DND-41 (cell line): ENCODE data around the gene TAS2R41.

Experiments used
- ATAC-seq: fragments of 200-7000 bp; cut with Tn5 transposase; 3 replicates; pipeline ENCODE4 v1.9.1; 2021; ENCODE audit warnings: low read depth; ENCODE audit not compliant: insufficient read depth
- DNase-seq: peaks from one replicate; pipeline ENCODE4 v3.0.0-alpha.2; 2020
- H2AFZ ChIP-seq: 2 replicates; pipeline ENCODE4 v1.6.0; 2012; ENCODE audit warnings: low read depth, low read length
- H3K27ac ChIP-seq: 2 replicates; pipeline ENCODE4 v1.5.1; 2012; ENCODE audit warnings: low read length, inconsistent platforms
- H3K27me3 ChIP-seq: fragments of 200-600 bp; sonication (generic); 2 replicates; pipeline ENCODE4 v1.6.0; 2012; ENCODE audit warnings: low read length, mild to moderate bottlenecking, inconsistent platforms; ENCODE audit not compliant: insufficient read depth, poor library complexity
- H3K36me3 ChIP-seq: 2 replicates; pipeline ENCODE4 v1.5.1; 2012; ENCODE audit warnings: low read length, inconsistent platforms; ENCODE audit not compliant: insufficient read depth
- H3K4me1 ChIP-seq: 2 replicates; pipeline ENCODE4 v1.5.1; 2012; ENCODE audit warnings: mild to moderate bottlenecking, low read length; ENCODE audit not compliant: insufficient read depth
- H3K4me2 ChIP-seq: 2 replicates; pipeline ENCODE4 v1.6.0; 2012; ENCODE audit warnings: mild to moderate bottlenecking, moderate library complexity, low read length, inconsistent platforms; ENCODE audit not compliant: insufficient read depth
- H3K4me3 ChIP-seq, 2 experiments: fragments of 200-600 bp in 1 of 2; shearing (Covaris generic) in 1 of 2; 2 replicates each; pipeline ENCODE4 v1.5.1; 2012 to 2016; ENCODE audit warnings: inconsistent platforms in 2 of 2, low read length in 2 of 2, mild to moderate bottlenecking in 2 of 2, low read depth in 1 of 2, moderate library complexity in 1 of 2
- H3K79me2 ChIP-seq: 2 replicates; pipeline ENCODE4 v1.6.0; 2012; ENCODE audit warnings: low read length, inconsistent platforms; ENCODE audit not compliant: insufficient read depth
- H3K9ac ChIP-seq: 2 replicates; pipeline ENCODE4 v1.6.0; 2012; ENCODE audit warnings: low read depth, mild to moderate bottlenecking, inconsistent platforms, low read length, moderate library complexity
- H3K9me3 ChIP-seq: 2 replicates; pipeline ENCODE4 v1.5.1; 2012; ENCODE audit warnings: low read length, moderate library complexity, mild to moderate bottlenecking, inconsistent platforms; ENCODE audit not compliant: insufficient read depth, severe bottlenecking
- H4K20me1 ChIP-seq: 2 replicates; pipeline ENCODE4 v1.6.0; 2012; ENCODE audit warnings: low read length; ENCODE audit not compliant: insufficient read depth
- EZH2 ChIP-seq: IDR thresholded peaks from 3 replicates; pipeline ENCODE4 v1.6.1; 2012; ENCODE audit warnings: borderline replicate concordance, low read depth, mild to moderate bottlenecking, moderate library complexity, low read length, inconsistent platforms; ENCODE audit not compliant: severe bottlenecking
- TF ChIP-seq, protein P1 (sequence below): IDR thresholded peaks from 2 replicates; pipeline ENCODE4 v1.5.1; 2012; ENCODE audit warnings: borderline replicate concordance, low read length, moderate library complexity, mild to moderate bottlenecking; ENCODE audit not compliant: poor library complexity, severe bottlenecking; ENCODE audit errors: extremely low read depth

TAS2R41 gene

DNA sequence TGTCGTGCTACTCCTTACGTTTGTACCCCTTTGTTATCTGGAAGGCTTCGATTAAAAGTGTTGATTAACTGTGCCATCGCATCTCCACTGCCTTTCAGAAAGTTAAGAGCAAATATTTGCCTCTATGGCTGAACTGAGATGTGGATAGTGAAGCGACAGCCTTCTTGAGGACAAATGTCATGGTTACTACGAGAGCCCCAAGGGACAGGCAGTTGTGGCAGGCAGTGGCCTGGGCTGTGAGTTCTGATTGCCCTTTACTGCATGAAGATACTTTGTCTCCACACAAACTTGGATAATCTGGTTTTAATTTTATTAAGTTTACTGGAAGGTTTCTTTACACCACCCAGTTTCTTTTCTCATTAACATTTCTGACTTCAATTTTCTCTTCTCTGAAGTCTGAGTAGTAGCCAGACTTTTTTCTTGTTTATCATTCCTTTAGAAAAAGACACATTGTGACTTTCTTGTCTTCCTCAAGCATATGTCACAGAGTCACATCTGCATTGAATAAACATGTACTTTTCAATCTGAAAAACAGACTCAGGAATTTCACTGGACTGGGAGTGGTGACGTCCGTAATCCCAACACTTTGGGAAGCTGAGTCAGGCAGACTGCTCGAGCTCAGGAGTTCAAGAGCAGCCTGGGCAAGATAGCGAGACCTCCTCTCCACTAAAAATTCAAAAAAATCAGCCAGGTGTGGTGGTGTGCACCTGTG is 1.5 kb downstream of the TAS2R41 start:
- H3K4me2 ChIP-seq: no peak overlapping the region
- DNase-seq: no peak
- H3K9me3 ChIP-seq: no peaks in the 10 kb centered on the region
- TF ChIP-seq, protein P1, sequence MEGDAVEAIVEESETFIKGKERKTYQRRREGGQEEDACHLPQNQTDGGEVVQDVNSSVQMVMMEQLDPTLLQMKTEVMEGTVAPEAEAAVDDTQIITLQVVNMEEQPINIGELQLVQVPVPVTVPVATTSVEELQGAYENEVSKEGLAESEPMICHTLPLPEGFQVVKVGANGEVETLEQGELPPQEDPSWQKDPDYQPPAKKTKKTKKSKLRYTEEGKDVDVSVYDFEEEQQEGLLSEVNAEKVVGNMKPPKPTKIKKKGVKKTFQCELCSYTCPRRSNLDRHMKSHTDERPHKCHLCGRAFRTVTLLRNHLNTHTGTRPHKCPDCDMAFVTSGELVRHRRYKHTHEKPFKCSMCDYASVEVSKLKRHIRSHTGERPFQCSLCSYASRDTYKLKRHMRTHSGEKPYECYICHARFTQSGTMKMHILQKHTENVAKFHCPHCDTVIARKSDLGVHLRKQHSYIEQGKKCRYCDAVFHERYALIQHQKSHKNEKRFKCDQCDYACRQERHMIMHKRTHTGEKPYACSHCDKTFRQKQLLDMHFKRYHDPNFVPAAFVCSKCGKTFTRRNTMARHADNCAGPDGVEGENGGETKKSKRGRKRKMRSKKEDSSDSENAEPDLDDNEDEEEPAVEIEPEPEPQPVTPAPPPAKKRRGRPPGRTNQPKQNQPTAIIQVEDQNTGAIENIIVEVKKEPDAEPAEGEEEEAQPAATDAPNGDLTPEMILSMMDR: no peak
- no peak for TF ChIP-seq EZH2
- no peak overlapping the region for H3K4me3 ChIP-seq
- H3K9ac ChIP-seq: no peak overlapping the region
- H3K27ac ChIP-seq: no peak overlapping the region
- H4K20me1 ChIP-seq: no peaks in the 10 kb centered on the region
- no peak overlapping the region for H2AFZ ChIP-seq
- ATAC-seq: no peak
- H3K79me2 ChIP-seq: no peaks in the 10 kb centered on the region
- H3K27me3 ChIP-seq: no peaks in the 10 kb centered on the region
- H3K4me1 ChIP-seq: no peaks in the 10 kb centered on the region
- no peaks in the 10 kb centered on the region for H3K36me3 ChIP-seq

GRCh38 chr7:143480501-143480900 is 2.8 kb downstream of the TAS2R41 start:
- Histone ChIP-seq H3K27me3 (no peaks in the 10 kb centered on the region), H3K4me2 (no peak overlapping the region), H3K27ac (no peak overlapping the region), H4K20me1 (no peaks in the 10 kb centered on the region), H3K4me1 (no peaks in the 10 kb centered on the region), H3K9ac (no peak overlapping the region), H3K4me3 (no peak overlapping the region), H3K9me3 (no peaks in the 10 kb centered on the region), H3K36me3 (no peaks in the 10 kb centered on the region), H3K79me2 (no peaks in the 10 kb centered on the region), H2AFZ (no peak overlapping the region)
- no peak for TF ChIP-seq EZH2
- TF ChIP-seq, protein P1: no peak
- ATAC-seq: no peak
- DNase-seq: no peak

GRCh38 chr7:143484119-143484518 is 6.4 kb downstream of the TAS2R41 start:
- Histone ChIP-seq H3K36me3 (no peaks in the 10 kb centered on the region), H3K9ac (no peak overlapping the region), H3K4me1 (no peaks in the 10 kb centered on the region), H3K27ac (no peak overlapping the region), H3K4me2 (no peak overlapping the region), H3K9me3 (no peaks in the 10 kb centered on the region), H2AFZ (no peak overlapping the region), H3K79me2 (no peaks in the 10 kb centered on the region), H3K27me3 (peaks cover 7% of the 10 kb centered on the region), H4K20me1 (no peaks in the 10 kb centered on the region), H3K4me3 (no peak overlapping the region)
- DNase-seq: no peak
- no peak for ATAC-seq
- TF ChIP-seq, protein P1: no peak
- TF ChIP-seq EZH2: no peak

- H3K27me3 ChIP-seq: peaks cover 7% of the 10 kb centered on the region
- H3K9me3 ChIP-seq: no peaks in the 10 kb centered on the region
- no peak overlapping the region for H3K4me3 ChIP-seq
- ATAC-seq (no peak), DNase-seq (no peak)
- no peaks in the 10 kb centered on the region for H3K79me2 ChIP-seq
- H3K4me2 ChIP-seq: no peak overlapping the region
- H3K36me3 ChIP-seq: no peaks in the 10 kb centered on the region
- no peak overlapping the region for H2AFZ ChIP-seq
- H3K4me1 ChIP-seq: no peaks in the 10 kb centered on the region
- no peak for TF ChIP-seq EZH2
- TF ChIP-seq, protein P1: no peak
- no peak overlapping the region for H3K27ac ChIP-seq
- H4K20me1 ChIP-seq: no peaks in the 10 kb centered on the region
- H3K9ac ChIP-seq: no peak overlapping the region
Measured at GRCh38 chr7:143485094-143485493, 7.4 kb downstream of the TAS2R41 start.
